Mesendoderm (in vitro differentiated cells): ENCODE results near the gene RASAL2.
"Not testable (repeated sequence)": the region's sequence is repeated elsewhere in the genome, so short reads cannot be mapped to it uniquely, and the experiment has no call there.

Experiments
- DNase-seq: peaks from one replicate; pipeline ENCODE4 v3.0.0; 2013
- H2AK5ac ChIP-seq: 2 replicates; pipeline ENCODE4 v1.6.1; 2013; ENCODE audit warnings: low read length, inconsistent platforms
- H2BK120ac ChIP-seq: 2 replicates; pipeline ENCODE4 v1.6.1; 2013; ENCODE audit warnings: low read depth, mild to moderate bottlenecking, low read length, moderate library complexity, mixed read lengths
- H2BK15ac ChIP-seq: replicated peaks from 2 replicates; pipeline ENCODE4 v1.6.1; 2013; ENCODE audit warnings: low read depth, mild to moderate bottlenecking, moderate library complexity
- H2BK5ac ChIP-seq: 2 replicates; pipeline ENCODE4 v1.6.1; 2013; ENCODE audit warnings: low read length, inconsistent platforms
- H3K18ac ChIP-seq: 2 replicates; pipeline ENCODE4 v1.6.1; 2013; ENCODE audit warnings: mild to moderate bottlenecking, low read length, mixed read lengths
- H3K23ac ChIP-seq: one replicate; pipeline ENCODE4 v1.6.1; 2013; ENCODE audit warnings: low read length
- H3K27ac ChIP-seq: 2 replicates; pipeline ENCODE4 v1.5.1; 2013; ENCODE audit warnings: low read depth, mild to moderate bottlenecking, inconsistent platforms, low read length, moderate library complexity
- H3K27me3 ChIP-seq: 2 replicates; pipeline ENCODE4 v1.6.1; 2013; ENCODE audit warnings: low read length, control low read depth, mild to moderate bottlenecking, inconsistent platforms; ENCODE audit not compliant: insufficient read depth, poor library complexity
- H3K36me3 ChIP-seq: 2 replicates; pipeline ENCODE4 v1.6.1; 2013; ENCODE audit warnings: low read length, inconsistent platforms; ENCODE audit not compliant: control insufficient read depth, insufficient read depth
- H3K4ac ChIP-seq: one replicate; pipeline ENCODE4 v1.6.1; 2013; ENCODE audit warnings: low read depth, mild to moderate bottlenecking, low read length, moderate library complexity
- H3K4me1 ChIP-seq: 2 replicates; pipeline ENCODE4 v1.6.1; 2013; ENCODE audit warnings: low read depth, low read length, inconsistent platforms; ENCODE audit not compliant: control insufficient read depth
- H3K4me2 ChIP-seq: 2 replicates; pipeline ENCODE4 v1.6.1; 2013; ENCODE audit warnings: low read length
- H3K4me3 ChIP-seq: 2 replicates; pipeline ENCODE4 v1.5.1; 2013; ENCODE audit warnings: mild to moderate bottlenecking, low read length
- H3K56ac ChIP-seq: one replicate; pipeline ENCODE4 v1.6.1; 2013; ENCODE audit warnings: low read length
- H3K79me1 ChIP-seq: 2 replicates; pipeline ENCODE4 v1.6.1; 2013; ENCODE audit warnings: low read length, inconsistent platforms
- H3K79me2 ChIP-seq: 2 replicates; pipeline ENCODE4 v1.6.1; 2013; ENCODE audit warnings: mild to moderate bottlenecking, low read length; ENCODE audit not compliant: control insufficient read depth, insufficient read depth
- H3K9ac ChIP-seq: 2 replicates; pipeline ENCODE4 v1.6.1; 2013; ENCODE audit warnings: low read length, inconsistent platforms
- H4K5ac ChIP-seq: one replicate; pipeline ENCODE4 v1.6.1; 2013; ENCODE audit warnings: low read length
- H4K8ac ChIP-seq: one replicate; pipeline ENCODE4 v1.6.1; 2013; ENCODE audit warnings: low read depth, mild to moderate bottlenecking, control low read depth, low read length, moderate library complexity
- WGBS: extraction: QIAGEN DNeasy Blood & Tissue Kit; methylation state at CpG from one replicate; pipeline ENCODE4 v1.1.7; 2013; ENCODE audit warnings: low lambda C conversion rate, missing lambda C conversion rate; ENCODE audit not compliant: insufficient coverage; ENCODE audit errors: extremely low coverage; 5-methylcytosine and 5-hydroxymethylcytosine counted together

The RASAL2 gene

GRCh38 chr1:178076607-178077006, 17.3 kb upstream of the RASAL2 start:
- Histone ChIP-seq H2BK120ac (no peak overlapping the region), H2AK5ac (no peak overlapping the region), H3K79me1 (no peaks in the 10 kb centered on the region), H4K5ac (no peak overlapping the region), H3K4me1 (no peaks in the 10 kb centered on the region), H3K56ac (no peak overlapping the region), H3K4ac (no peak overlapping the region), H3K23ac (no peak overlapping the region), H3K4me2 (no peak overlapping the region), H3K18ac (no peak overlapping the region), H3K4me3 (no peak overlapping the region), H2BK15ac (no peak overlapping the region), H2BK5ac (no peak overlapping the region), H3K27me3 (no peaks in the 10 kb centered on the region), H3K9ac (no peak overlapping the region), H3K27ac (no peak overlapping the region), H4K8ac (no peak overlapping the region), H3K79me2 (no peaks in the 10 kb centered on the region), H3K36me3 (no peaks in the 10 kb centered on the region)
- no CpG with 5 or more reads among the region's 2 CpGs for WGBS
- no peak for DNase-seq

- Histone ChIP-seq H2BK120ac (no peak overlapping the region), H3K79me1 (no peaks in the 10 kb centered on the region), H3K4me1 (no peaks in the 10 kb centered on the region), H3K4me3 (no peak overlapping the region), H4K5ac (no peak overlapping the region), H3K4me2 (no peak overlapping the region), H3K56ac (no peak overlapping the region), H3K4ac (no peak overlapping the region), H3K9ac (no peak overlapping the region), H3K27ac (no peak overlapping the region), H2BK15ac (no peak overlapping the region), H3K27me3 (no peaks in the 10 kb centered on the region), H2AK5ac (no peak overlapping the region), H3K23ac (no peak overlapping the region), H3K36me3 (no peaks in the 10 kb centered on the region), H2BK5ac (no peak overlapping the region), H3K79me2 (no peaks in the 10 kb centered on the region), H4K8ac (no peak overlapping the region), H3K18ac (no peak overlapping the region)
- DNase-seq: no peak
Observed at GRCh38 chr1:178077917-178078316, 16.0 kb upstream of the RASAL2 start.

DNA sequence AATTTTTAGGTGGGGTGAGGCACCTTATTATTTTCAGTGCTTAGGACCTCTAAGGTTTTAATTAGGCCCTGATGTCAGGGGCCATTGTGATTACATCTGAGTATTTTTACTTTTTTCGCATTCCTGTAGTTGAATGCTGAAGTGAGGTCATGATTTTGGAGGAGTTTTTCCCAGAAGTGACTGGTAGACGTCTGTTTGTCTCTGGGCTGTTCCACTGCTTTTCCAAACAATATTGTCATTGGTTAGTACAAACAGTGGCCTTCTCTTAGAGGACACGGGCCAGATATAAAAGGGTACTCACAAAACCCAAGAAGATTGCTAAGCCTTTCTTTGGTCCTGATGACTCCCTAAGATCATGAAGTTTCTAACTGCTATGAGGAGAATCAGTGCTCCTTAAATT, 7.6 kb upstream of the RASAL2 start:
- no peak overlapping the region for H2BK5ac ChIP-seq
- no peak overlapping the region for H3K4ac ChIP-seq
- H3K18ac ChIP-seq: no peak overlapping the region
- no peak overlapping the region for H3K4me2 ChIP-seq
- H3K27ac ChIP-seq: no peak overlapping the region
- H3K4me3 ChIP-seq: no peak overlapping the region
- H3K9ac ChIP-seq: no peak overlapping the region
- no peak overlapping the region for H2AK5ac ChIP-seq
- DNase-seq: no peak
- H4K5ac ChIP-seq: no peak overlapping the region
- H3K56ac ChIP-seq: no peak overlapping the region
- no CpG with 5 or more reads among the region's 3 CpGs for WGBS
- no peak overlapping the region for H2BK15ac ChIP-seq
- H2BK120ac ChIP-seq: no peak overlapping the region
- no peaks in the 10 kb centered on the region for H3K79me2 ChIP-seq
- no peaks in the 10 kb centered on the region for H3K36me3 ChIP-seq
- no peak overlapping the region for H3K23ac ChIP-seq
- no peak overlapping the region for H4K8ac ChIP-seq
- H3K27me3 ChIP-seq: no peaks in the 10 kb centered on the region
- no peaks in the 10 kb centered on the region for H3K4me1 ChIP-seq
- H3K79me1 ChIP-seq: no peaks in the 10 kb centered on the region

DNA sequence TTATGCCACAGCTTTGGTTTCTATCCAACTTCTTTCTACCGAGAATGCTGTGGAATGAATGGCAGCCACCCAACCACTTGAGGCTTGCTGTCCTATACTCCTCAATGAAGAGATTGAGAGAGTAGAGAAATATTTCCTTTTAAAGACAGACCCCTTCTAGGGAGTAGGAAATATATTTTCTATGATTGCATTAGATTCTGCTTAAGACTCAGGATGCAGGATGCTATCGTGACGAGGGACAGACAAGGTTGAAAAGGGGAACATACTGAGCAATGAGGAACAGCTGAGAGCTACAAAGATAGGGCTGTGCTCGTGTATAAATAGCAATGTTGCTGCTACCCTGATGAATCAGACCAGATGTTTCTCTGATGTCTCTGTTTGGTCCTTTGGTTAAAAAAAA, 7.1 kb upstream of the RASAL2 start:
- no peak for DNase-seq
- Histone ChIP-seq H3K36me3 (no peaks in the 10 kb centered on the region), H3K27me3 (no peaks in the 10 kb centered on the region), H3K9ac (no peak overlapping the region), H3K27ac (no peak overlapping the region), H3K4me3 (no peak overlapping the region), H2AK5ac (no peak overlapping the region), H3K79me2 (no peaks in the 10 kb centered on the region), H3K4me2 (no peak overlapping the region), H3K79me1 (no peaks in the 10 kb centered on the region), H4K5ac (no peak overlapping the region), H3K4ac (no peak overlapping the region), H3K4me1 (no peaks in the 10 kb centered on the region), H3K23ac (no peak overlapping the region), H3K56ac (no peak overlapping the region), H3K18ac (no peak overlapping the region), H2BK5ac (no peak overlapping the region), H2BK15ac (no peak overlapping the region), H2BK120ac (no peak overlapping the region), H4K8ac (no peak overlapping the region)
- no CpG with 5 or more reads among the region's 4 CpGs for WGBS

DNA sequence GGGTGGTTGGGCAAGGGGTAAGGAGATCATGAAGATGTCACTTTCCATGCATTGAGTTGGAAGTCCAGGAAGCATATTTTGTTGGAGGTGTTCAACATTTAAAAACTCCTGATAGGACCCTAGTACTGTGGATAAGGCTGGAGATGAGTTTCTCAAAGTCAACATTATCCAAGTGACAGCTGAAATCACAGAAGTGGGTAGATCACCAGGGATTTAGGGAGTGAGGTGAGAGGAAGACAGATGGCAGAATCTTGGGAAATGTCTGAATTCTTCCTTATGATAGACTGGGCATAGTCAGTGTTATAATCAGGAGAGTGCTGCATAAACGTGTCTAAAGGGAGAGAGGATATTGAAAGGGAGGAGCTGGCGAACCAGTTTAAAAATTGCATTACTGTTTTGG, 5.3 kb upstream of the RASAL2 start:
- no peak overlapping the region for H3K4ac ChIP-seq
- H3K56ac ChIP-seq: no peak overlapping the region
- no CpG with 5 or more reads among the region's 2 CpGs for WGBS
- H4K5ac ChIP-seq: no peak overlapping the region
- no peak overlapping the region for H3K4me2 ChIP-seq
- no peak overlapping the region for H2AK5ac ChIP-seq
- H3K27me3 ChIP-seq: no peaks in the 10 kb centered on the region
- no peaks in the 10 kb centered on the region for H3K79me1 ChIP-seq
- H2BK5ac ChIP-seq: no peak overlapping the region
- H3K79me2 ChIP-seq: no peaks in the 10 kb centered on the region
- DNase-seq: no peak
- H3K36me3 ChIP-seq: no peaks in the 10 kb centered on the region
- H4K8ac ChIP-seq: no peak overlapping the region
- no peak overlapping the region for H3K9ac ChIP-seq
- no peak overlapping the region for H3K27ac ChIP-seq
- H2BK15ac ChIP-seq: no peak overlapping the region
- H3K4me3 ChIP-seq: no peak overlapping the region
- H3K4me1 ChIP-seq: no peaks in the 10 kb centered on the region
- H2BK120ac ChIP-seq: no peak overlapping the region
- H3K18ac ChIP-seq: no peak overlapping the region
- H3K23ac ChIP-seq: no peak overlapping the region

GRCh38 chr1:178091454-178091853, 2.5 kb upstream of the RASAL2 start:
- not testable (repeated sequence) for H3K18ac ChIP-seq, H3K27me3 ChIP-seq, H3K36me3 ChIP-seq, H3K4me3 ChIP-seq, H2AK5ac ChIP-seq, H3K23ac ChIP-seq, H3K9ac ChIP-seq, H3K56ac ChIP-seq, H3K79me1 ChIP-seq, H4K8ac ChIP-seq, H3K4me2 ChIP-seq, H4K5ac ChIP-seq, H2BK120ac ChIP-seq, H3K27ac ChIP-seq, H2BK5ac ChIP-seq, H2BK15ac ChIP-seq, DNase-seq, H3K4ac ChIP-seq, H3K4me1 ChIP-seq
- WGBS: no CpG with 5 or more reads among the region's 4 CpGs
- peaks cover 15% of the 10 kb centered on the region for H3K79me2 ChIP-seq
